Mammary epithelial cell (primary cell): ENCODE measurements around the gene IMMP2L.

Experiments
- EZH2 ChIP-seq: IDR thresholded peaks from 2 replicates; pipeline ENCODE4 v1.6.1; 2012; ENCODE audit warnings: low read length, inconsistent platforms, borderline replicate concordance
- TF ChIP-seq, protein P1 (sequence below), 2 donors: IDR thresholded peaks in 1 of 2; conservative IDR thresholded peaks in 1 of 2; 2 replicates each; pipeline ENCODE4 v1.5.1; 2011 to 2012; ENCODE audit warnings: inconsistent platforms in 2 of 2, low read length in 2 of 2, mild to moderate bottlenecking in 2 of 2, control low read depth in 1 of 2, low read depth in 1 of 2; ENCODE audit not compliant: insufficient read depth in 1 of 2; ENCODE audit errors: extremely low read depth in 1 of 2

DNA sequence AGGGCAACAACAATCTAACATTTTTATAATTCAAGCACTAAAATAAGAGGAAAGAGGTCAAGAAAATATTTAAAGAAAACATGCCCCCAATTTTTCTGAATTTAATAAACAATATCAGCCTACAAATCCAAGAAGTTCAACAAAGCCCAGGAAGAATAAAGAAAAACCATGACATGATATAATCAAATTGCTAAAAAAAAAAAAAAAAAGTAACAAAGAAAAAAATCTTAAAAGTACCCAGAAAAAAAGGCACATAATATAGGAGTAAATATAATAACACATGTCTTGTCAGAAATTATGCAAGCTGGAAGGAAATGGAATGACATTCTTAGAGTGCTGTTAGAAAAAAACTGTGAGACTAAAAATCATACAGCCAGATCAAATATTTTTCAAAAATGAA, 151.4 kb downstream of the IMMP2L start:
- TF ChIP-seq, protein P1, sequence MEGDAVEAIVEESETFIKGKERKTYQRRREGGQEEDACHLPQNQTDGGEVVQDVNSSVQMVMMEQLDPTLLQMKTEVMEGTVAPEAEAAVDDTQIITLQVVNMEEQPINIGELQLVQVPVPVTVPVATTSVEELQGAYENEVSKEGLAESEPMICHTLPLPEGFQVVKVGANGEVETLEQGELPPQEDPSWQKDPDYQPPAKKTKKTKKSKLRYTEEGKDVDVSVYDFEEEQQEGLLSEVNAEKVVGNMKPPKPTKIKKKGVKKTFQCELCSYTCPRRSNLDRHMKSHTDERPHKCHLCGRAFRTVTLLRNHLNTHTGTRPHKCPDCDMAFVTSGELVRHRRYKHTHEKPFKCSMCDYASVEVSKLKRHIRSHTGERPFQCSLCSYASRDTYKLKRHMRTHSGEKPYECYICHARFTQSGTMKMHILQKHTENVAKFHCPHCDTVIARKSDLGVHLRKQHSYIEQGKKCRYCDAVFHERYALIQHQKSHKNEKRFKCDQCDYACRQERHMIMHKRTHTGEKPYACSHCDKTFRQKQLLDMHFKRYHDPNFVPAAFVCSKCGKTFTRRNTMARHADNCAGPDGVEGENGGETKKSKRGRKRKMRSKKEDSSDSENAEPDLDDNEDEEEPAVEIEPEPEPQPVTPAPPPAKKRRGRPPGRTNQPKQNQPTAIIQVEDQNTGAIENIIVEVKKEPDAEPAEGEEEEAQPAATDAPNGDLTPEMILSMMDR (conservative IDR thresholded peaks at IDR 0.05 in 1 of 2, IDR thresholded peaks at IDR 0.05 in 1 of 2; ENCODE audit: extremely low read depth in 1 of 2, insufficient read depth in 1 of 2, low read depth in 1 of 2, low read length in 2 of 2): no peak
- no peak for TF ChIP-seq EZH2
